SK-MEL-5 (cell line): ENCODE measurements around the gene ABCC12. TPM values are rescaled to one million over a fixed set of nuclear protein-coding genes. Genes with fewer than 3 reads are reported as not detected.
"Not testable (repeated sequence)": the region's sequence is repeated elsewhere in the genome, so short reads cannot be mapped to it uniquely, and the experiment has no call there.

Source experiments
- DNase-seq: peaks from one replicate; pipeline ENCODE4 v3.0.0-alpha.2; 2016; ENCODE audit warnings: low read depth, low spot score
- in situ Hi-C: cut with HindIII; loops from 2 replicates; pipeline ENCODE4 v1.10.0; 2016; ENCODE audit warnings: low sequenced_read_pairs, high pct_unique_total_duplicates, low pct_unique_long_range_greater_than_20kb
- total RNA-seq: library from RNA; depleted of rRNA; stranded (reverse); fragments of >200 nt; shearing (Covaris generic); gene quantifications from 2 replicates; pipeline ENCODE4 v1.2.3, GENCODE V29; 2014

The ABCC12 gene
- total RNA-seq, 1 experiment from 2014 or later, result not detected

DNA sequence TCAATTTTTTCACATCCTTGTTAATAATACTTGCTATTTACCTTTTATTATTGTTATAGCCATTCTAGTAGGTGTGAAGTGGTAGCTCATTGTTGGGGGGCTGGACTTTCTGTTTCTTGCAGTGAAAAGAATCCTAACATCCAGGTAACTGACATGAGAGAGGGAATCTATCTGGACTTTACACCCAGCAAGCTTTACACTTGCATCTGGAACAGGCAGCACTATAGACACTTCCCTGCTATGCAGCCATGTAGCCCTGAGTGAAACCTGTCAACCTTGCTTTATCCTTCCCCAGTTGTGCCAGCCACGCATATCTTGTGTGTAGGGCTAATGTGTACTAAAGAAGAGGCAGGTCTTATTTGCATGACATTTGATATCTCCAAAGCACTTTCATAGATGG is 16.9 kb upstream of the ABCC12 start:
- DNase-seq, result no peak
- in situ Hi-C loops, result no loop called here

DNA sequence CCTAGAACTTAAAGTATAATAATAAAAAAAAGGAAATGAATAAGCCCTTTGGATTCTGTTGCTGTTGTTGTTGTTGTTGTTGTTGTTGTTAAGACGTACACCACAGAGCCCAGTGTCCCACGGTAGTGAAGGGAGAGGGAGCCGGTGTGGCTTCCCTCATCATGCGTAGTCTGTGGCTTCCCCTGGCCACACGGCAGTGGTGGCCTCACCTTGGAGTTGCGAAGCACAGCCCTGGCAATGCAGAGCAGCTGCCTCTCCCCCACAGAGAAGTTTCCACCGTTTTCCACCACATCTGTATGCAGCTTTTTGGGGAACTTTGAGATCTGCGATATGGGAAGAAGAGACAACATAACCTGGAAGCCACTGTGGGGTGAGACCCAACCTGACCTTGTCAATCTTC is 14.1 kb upstream of the ABCC12 start:
- in situ Hi-C loops, result no loop called here
- no peak for DNase-seq

DNA sequence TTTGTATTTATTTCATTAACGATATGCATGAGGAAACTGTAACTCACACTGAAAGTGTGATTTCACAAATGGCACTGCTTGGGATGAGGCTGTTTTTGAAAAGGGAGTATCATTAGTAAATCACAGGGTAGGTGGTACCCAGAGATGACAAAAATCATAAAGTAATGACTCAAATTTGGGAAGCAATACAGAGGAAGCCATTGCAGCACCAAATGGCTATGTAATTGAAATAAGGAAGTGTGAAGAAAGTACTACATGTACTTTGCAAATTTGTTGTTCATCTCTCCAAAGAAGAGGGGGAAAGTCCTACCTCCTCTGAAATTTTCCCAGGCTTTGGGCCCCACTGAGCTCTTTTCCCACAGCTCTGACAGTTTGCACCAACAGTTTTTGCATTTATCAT is 12.3 kb upstream of the ABCC12 start:
- in situ Hi-C loops, result no loop called here
- DNase-seq, result no peak

DNA sequence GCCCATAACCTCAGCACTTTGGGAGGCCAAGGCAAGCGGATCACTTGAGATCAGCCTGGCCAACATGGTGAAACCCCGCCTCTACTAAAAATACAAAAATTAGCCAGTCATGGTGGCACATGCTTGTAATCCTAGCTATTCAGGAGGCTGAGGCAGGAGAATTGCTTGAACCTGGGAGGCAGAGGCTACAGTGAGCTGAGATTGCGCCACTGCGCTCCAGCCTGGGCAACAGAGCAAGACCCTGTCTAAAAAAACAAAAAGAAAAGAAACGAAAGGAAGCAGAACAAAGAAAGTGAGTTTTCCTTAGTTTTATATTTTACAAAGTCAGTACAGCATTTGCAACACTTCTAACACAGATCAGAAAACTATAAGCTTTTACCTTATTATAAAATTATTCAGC is 10.8 kb upstream of the ABCC12 start:
- in situ Hi-C loops, result not testable (repeated sequence)

DNA sequence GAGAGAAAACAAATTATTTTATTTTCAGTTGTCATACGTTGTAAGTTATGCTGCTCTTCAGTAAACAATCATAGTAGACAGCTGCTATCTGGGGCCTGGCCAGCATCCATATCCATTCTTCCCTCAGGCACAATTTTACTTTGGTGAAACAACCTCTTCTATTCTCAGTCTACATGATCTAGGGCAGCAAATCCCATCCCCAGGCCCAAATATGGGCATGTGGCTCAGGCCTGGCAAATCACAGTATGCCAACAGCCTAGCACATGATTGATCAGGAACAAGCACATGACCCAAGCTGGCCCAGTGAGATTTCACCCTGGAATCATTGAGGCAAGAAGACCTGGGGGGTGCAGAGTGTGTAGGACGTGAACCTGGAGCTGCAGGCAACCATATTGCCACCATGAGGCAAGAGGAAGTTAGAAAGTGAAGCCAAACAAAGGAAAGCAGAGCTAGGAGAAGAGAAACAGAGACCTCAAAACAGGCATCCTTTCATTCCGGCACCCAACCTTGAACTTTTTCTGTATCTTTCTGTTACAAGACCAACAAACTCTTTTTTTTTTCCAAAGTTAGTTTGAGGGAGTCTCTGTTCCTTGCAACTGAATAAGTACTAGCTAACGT is 10.3 kb upstream of the ABCC12 start:
- in situ Hi-C loops, result no loop called here
- peak; percentile 76 for DNase-seq

More for the DNA sequence above, 10.8 kb upstream of the ABCC12 start:
- DNase-seq, result not testable (repeated sequence)

DNA sequence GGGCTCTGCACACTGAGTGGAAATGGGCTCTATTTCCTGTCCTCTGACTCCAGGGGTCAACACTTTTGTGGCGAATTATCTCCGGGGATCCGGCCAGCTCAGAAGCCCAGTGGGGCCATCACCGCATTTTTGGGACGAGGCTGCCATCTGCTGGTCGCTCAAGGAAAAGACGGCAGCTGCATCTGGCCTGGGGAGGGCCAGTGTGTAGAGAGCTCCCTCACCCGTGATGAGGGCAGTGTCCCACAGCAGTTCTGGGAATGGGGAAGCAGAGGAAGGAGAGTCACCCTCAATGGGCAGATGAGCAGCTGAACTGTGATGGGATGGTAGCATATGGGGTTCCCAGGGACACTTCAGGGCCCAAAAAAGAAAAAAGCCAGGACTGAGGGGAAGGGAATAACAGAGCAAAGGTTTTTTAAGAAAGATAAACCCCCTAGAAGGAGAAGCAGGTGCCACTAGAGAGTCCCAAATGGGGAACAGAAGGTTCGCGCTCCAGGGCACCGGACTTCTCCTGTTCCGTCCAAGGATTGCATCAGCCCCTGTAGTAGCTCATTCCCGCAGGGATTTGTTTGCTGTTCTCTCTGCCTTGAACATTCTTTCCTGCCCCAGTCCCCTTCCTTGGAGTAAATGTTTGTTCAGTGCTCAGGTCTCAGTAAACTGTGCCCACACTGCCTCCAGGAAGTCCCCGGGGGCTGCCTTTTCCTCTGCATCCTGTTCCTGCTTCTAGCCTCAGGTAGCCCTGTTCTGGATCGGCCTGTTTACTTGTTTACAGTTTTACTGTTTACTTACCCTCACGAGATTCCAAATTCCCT is 9.3 kb upstream of the ABCC12 start:
- in situ Hi-C loops, result no loop called here
- peak; percentile 82 for DNase-seq

DNA sequence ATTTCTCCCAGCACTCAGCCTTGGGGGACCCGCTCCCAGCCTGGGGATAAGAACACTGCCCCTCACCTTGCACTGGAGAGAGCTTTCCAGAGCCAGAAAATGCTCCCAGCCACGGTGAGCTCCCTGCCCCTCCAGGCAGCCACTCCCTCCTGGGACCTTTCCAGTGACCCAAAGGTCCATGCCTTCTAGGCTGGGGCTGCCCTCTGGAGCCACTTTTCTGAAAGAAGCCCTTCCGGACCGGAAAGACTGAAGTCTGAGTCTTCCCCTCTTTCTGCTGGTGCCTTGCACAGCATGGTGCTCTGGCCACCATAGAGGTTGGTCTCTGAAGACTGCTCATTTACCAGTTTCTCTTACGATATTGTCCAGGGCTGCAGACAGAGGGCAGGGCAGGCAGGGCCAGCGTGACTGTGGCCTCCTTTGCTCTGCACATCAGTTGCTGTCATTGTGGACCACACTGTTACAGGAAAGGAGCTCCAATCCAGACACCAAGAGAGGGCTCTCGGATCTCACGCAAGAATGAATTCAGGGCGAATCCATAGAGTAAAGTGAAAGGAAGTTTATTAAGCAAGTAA is 7.1 kb upstream of the ABCC12 start:
- in situ Hi-C loops, result no loop called here
- no peak for DNase-seq

DNA sequence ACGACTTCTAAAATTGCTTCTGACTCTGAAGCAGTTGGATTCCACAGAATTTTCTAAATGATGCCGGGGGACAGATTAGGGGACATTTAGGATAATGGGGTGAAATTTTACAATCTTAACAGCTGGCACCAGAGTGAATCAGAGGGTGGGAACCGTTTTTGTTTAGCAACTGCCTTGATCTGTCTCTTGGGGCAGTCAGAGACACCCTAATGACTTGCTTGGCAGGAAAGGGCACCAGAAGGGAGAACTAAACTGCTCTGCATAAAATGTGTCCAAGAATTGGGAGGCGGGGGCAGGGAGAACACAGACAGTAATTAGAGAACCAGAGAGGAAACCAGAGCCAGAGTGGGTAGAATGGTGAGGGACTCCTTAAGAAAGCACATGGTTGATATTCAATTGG is 6.1 kb upstream of the ABCC12 start:
- no peak for DNase-seq
- in situ Hi-C loops, result no loop called here

DNA sequence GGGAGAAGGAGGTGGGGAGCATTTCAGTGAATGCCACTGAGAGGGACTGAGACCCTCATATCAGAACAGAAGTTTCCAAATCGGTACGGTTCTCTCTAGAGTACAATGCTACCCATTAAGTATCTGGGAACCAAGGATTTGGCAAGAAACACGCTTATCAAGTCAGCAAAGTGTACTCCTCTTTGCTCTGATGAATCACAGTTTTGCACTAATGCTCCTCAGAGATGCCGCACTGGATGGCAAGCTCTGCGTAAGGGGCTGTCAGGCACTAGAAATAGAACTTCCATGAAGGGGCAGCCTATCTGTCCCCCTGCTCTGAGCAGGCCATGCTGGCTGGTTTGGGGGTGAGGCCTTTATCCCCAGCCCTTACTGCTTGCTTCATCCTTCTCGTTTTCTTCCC is 4.8 kb upstream of the ABCC12 start:
- in situ Hi-C loops, result no loop called here
- no peak for DNase-seq

DNA sequence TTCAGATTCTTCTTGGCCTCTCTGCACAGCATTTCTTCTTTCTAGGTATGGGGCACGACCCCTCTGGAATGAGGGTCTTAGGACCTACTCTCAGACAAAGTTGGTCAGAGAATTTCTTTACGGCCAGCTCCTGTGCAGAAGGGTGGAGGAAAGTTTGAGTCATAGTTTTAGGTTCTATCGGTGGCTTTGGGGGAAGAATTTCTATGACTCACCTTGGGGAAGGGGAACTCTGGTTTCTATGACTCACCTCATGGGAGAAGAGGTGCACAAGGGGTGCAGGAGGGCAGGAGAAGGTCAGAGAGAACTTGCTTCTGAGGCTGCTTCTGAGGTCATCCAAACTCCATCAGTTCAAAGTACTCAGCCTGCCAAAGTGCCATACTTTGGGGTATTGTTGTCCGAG is 2.5 kb upstream of the ABCC12 start:
- DNase-seq, result no peak
- in situ Hi-C loops, result no loop called here

DNA sequence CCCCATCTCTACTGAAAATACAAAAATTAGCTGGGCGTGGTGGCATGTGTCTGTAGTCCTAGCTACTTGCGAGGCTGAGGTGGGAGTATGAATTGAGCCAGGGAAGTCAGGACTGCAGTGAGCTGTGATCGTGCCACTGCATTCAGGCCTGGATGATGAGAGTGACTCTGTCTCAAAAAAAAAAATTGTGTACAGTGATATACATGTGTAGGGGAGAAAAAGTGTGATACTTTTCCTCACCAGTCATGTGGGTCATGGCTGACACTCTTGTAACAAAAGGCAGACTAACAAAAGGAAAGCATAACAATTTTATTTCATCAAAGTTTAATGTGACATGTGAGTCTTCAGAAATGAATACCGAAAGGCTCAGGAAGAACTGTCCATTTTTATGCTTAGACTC is 2.0 kb upstream of the ABCC12 start:
- no peak for DNase-seq
- in situ Hi-C loops, result no loop called here

DNA sequence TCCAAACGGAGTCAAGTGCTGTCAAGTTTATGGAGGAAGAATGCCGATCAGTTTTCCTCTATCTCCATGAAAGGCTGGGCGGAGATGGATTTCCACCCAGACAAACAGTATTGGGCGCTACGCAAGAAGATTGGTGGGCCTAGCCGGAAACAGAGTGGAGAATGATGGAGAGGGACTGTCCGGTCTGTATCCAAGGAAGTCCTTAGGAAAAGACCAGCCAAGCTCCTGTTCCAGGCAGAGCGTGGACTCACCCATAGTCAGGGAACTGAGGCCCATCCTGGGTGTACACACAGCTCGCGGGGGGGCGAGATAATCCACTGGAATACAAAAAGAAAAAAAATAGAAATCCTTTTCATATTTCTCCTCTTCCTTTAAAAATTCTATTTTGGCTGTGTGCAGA is 1.5 kb upstream of the ABCC12 start:
- in situ Hi-C loops, result no loop called here
- DNase-seq, result no peak

DNA sequence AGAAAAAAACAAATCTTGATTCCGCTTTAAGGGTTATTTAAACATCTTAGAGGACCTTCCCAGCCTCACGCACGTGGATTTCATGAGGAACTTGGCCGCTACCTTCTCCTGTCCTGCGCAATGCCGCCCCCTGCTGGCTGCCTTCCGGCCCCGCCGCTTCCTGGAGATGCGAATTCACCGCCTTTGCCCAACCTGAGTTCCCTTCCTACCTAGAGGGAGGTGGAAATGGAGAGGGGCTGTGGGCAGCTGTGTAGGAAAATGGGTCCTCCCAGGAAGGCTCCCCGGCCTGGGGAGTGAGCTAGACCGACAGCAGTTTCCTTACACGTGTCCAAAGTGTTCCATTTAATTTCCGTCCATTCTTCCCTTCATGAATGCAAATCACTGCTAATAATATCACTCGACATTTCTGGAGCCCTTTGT is 1.0 kb upstream of the ABCC12 start:
- in situ Hi-C loops, result no loop called here
- peak; percentile 66 for DNase-seq

DNA sequence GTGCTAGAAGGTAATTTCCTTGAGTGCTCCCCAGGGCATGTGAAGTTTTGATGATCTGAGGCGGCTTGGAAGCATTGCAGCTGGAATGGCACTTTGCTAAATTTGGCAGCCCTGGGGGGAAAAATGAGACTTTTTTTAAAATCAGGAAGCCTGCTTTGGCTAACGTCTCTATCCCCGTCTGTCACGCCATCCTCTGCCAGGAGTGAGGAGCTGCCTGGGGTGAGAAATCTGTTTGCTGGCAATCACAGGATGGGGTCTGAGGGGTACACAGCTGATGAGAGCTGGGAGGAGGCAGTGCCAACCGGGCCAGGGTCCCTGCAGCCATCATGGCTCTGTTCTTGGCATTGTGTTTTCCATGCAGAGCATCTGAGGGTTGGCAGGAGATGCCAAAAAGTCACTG is 2.0 kb downstream of the ABCC12 start:
- no peak for DNase-seq
- in situ Hi-C loops, result no loop called here

DNA sequence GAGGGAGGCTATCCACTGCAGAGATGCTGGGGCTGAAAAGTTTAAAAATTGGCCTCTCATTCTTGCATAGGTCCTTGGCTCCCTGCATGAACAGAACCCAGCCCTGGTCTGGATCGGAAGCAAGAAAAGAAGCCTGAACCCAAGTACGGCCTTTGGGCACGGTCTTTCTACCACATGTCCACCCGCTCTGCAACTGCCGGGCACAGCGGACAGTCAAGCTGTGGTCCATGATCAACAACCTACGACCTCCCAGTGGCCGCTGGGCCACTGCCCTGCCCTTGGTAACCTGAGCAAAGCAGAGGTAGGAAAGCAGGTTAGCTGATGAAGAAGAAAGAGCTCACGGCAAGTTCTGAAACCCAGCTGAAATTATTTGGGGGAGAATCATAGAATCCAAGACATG is 3.6 kb downstream of the ABCC12 start:
- in situ Hi-C loops, result no loop called here
- DNase-seq, result no peak

DNA sequence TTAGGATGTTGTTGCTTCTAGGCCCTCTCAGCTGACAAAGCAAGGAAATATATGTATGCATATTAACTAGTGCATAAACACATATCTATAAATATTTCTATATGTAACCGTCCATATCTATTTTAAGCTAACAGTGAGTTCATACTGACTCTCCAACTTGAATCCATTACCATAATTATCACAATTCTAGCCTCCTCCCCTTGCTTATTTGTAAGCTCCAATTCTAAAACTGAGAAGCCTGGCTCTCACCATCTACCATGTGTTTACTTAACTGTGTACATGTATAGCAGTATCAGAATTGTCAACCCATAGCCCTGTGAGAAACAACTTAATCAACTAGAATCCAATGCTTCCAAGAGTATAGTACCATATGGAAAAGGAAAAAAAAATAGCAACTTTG is 5.1 kb downstream of the ABCC12 start:
- no peak for DNase-seq
- in situ Hi-C loops, result no loop called here

DNA sequence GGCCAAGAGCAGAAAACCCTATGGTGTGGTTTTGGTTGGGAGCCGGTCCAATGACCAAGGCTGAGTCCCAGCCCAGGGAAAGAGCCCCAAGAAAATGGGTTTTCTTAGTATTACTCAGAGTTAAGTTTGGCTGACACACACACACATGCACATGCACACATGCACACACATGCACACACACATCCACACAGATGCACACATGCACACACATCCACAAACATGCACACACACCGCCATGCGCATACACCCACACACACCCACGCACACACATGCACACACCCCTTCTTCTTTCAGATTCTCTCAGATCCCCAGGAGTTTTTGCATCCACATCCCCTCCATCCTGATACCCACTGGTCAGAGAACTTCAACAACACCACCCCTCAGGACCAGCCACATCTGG is 9.1 kb downstream of the ABCC12 start:
- DNase-seq, result no peak
- in situ Hi-C loops, result no loop called here

DNA sequence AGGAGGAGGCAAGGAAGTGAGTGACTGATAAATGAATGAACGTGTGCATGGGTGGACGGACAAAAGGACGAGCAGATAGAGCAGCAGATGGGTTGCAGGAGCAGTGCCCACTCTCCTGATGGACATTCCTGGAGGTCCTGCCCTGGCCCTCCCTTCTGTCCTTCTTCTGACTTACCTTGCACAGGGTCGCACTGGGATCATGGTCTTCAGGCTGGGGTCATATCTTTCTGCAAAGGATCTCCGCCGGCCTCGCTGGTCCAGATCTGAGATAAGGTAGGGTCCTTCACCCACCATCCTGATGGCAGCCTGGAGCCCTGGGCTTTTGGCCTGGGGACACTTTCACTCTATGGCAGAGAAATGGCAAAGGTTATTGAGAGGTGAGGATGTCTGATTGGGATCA is 9.7 kb downstream of the ABCC12 start:
- DNase-seq, result no peak
- in situ Hi-C loops, result no loop called here

DNA sequence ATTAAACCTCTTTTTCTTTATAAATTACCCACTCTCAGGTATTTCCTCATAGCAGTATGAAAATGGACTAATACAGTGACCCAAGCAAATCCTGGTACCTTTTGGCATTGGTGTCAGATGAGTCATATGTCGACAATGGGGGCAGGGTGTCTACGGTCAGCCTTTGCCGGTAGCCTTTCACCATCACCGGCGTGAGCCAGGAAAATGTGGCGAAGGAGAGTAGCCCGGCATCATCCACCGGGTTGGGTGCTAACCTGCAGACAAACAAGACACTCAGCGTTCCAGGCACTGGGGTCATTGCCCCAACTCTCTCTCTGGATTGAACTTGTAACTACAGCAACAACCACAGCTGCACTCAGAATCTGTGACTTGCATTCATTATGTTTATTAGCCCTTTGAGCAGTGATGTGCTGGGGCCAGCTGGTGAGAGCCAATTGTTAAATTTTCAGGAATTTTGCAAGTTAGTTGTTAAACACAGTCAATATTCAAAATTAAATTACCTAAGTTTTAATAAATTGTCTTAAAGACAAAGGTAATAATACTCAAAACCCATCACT is 11.9 kb downstream of the ABCC12 start:
- DNase-seq, result no peak
- in situ Hi-C loops, result no loop called here
